ENCODE measurements around the gene KRTAP10-1.

KRTAP10-1 gene

DNA sequence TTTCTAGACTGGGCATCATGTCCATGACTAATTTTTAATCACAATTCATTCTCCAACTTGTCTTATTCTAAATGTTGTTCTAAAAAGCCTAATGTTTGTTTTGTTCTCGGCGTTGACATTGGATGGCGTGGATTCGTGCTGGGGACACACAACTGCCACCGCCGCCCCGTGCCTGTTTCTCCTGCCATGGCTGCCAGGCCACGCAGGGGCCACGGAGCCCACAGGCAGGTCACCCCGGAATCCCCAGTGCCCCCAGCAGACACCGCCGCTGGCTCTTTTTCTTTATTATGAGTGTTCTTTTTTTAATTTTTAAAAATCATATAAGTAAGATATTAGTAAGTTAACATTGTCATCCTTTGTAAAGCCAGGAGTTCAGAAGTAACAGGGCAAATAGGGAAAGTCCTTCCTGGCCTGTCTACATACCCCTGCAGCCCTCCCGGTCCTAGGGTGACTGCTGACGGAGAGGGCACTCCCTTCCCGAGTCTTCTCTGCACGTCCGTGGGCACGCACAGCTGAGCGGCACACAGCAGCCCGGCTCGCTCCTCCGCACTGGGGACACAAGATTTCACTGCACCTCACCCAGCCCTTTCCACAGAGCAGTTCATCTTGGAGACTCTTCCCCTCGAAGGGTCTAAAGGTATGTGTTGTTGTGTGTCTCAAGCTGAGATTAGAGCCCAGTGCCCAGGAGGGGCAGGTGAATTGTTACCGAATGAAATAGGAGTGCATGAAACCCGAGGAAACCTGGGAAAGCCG is 32.1 kb downstream of the KRTAP10-1 start:
- in situ Hi-C loops (cut with HindIII; ENCODE audit: low sequenced_read_pairs), result loop anchor here (10.0 kb wide), 1 partner anchor 277 kb away; no protein-coding TSS in a partner anchor

DNA sequence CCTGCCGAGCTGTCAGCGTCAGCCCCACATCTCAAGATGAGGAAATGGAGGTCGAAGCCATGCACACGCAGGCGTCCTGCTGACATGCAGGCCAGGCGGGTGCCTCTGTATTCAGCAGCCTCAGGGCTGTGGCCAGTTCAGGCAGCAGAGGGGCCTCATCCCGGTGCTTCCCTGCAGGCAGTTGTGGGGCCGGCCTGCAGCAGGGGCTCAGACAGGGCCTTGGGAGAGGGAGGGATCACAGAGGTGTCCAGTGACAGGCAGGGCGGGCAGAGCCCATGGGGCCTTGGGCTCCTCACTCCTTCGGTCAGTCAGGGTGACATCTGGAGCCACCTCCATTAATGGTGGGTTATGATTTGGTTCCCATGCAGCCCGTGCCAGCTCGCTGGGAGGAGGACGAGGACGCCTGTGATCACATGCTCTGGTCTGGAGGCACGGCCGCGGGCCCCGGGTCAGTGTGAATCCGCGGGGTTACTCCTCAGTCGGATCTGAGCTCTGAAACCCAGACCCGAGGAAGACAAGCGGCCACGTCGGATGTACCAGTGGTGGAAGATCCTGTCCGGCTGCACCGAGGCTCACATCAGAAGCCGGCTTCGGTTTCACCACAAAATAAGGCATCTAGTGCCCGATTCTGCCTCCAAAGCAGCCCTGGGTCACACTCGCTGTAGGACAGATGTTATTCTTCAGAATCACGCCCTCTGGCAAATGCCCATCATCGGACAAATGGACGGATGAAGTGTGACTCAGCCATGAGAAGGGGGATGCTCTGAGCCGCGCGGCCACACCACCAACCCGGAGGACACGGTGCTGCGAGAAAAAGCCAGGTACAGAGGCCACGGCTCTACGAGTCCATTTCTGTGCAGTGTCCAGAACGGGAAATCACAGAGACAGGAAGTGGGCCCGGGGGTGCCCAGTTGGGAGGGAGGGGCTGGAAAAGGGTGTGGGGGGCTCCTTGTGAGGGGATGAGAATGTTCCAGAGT is 33.4 kb downstream of the KRTAP10-1 start:
- in situ Hi-C loops (cut with HindIII; ENCODE audit: low sequenced_read_pairs), result loop anchor here (10.0 kb wide), 1 partner anchor 278 kb away; no protein-coding TSS in a partner anchor

DNA sequence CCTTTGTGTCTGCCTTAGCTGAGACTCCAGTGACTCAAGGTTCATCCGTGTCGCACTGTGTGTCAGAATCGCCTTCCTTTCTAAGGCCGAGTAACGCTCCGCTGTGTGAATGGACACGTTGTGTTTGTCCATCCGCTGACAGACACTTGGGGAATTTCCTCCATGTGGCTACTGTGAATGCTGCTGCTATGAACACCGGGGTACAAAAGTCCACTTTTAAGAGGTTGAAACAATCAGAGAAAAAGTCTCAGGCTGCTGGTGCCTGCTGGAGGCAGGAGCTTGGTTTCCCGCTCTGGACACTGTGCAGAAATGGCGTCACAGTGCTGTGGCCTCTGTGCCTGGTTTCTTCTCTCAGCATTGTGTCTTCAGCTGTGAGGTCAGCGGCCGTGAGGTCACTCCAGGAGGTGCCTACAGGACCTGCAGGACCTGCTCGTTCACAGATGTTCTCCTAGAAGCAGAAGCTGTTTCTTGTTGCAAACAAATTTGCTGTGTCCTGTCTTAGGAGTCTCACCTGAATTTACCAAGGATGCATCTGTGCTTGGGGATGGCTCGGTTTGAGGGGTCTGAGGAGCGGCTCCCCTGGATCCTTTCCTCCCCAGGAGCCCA is 34.2 kb downstream of the KRTAP10-1 start:
- in situ Hi-C loops (cut with HindIII; ENCODE audit: low sequenced_read_pairs), result loop anchor here (10.0 kb wide), 1 partner anchor 279 kb away; no protein-coding TSS in a partner anchor

GRCh38 chr21:44503901-44504399 is 36.0 kb downstream of the KRTAP10-1 start:
- in situ Hi-C loops (cut with HindIII; ENCODE audit: low sequenced_read_pairs), result loop anchor here (10.0 kb wide), 1 partner anchor 281 kb away; no protein-coding TSS in a partner anchor

DNA sequence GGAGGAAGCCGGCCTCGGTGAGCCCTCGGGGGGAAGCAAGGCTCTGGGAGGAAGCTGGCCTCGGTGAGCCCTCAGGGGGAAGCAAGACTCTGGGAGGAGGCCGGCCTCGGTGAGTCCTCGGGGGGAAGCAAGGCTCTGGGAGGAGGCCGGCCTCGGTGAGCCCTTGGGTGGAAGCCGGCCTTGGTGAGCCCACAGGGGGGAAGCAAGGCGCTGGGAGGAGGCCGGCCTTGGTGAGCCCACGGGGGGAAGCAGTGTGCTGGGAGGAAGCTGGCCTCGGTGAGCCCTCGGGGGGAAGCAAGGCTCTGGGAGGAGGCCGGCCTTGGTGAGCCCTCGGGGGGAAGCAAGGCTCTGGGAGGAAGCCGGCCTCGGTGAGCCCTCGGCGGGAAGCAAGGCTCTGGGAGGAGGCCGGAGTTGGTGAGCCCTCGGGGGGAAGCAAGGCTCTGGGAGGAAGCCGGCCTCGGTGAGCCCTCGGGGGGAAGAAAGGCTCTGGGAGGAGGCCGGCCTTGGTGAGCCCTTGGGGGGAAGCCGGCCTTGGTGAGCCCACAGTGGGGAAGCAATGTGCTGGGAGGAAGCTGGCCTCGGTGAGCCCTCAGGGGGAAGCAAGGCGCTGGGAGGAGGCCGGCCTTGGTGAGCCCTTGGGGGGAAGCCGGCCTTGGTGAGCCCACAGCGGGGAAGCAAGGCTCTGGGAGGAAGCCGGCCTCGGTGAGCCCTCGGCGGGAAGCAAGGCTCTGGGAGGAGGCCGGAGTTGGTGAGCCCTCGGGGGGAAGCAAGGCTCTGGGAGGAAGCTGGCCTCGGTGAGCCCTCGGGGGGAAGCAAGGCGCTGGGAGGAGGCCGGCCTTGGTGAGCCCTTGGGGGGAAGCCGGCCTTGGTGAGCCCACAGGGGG is 36.7 kb downstream of the KRTAP10-1 start:
- in situ Hi-C loops (cut with HindIII; ENCODE audit: low sequenced_read_pairs), result loop anchor here (10.0 kb wide), 1 partner anchor 282 kb away; no protein-coding TSS in a partner anchor

- in situ Hi-C loops (cut with HindIII; ENCODE audit: low sequenced_read_pairs), result loop anchor here (10.0 kb wide), 1 partner anchor 282 kb away; no protein-coding TSS in a partner anchor
These were observed 37.6 kb downstream of the KRTAP10-1 start for GRCh38 chr21:44502171-44502958.

DNA sequence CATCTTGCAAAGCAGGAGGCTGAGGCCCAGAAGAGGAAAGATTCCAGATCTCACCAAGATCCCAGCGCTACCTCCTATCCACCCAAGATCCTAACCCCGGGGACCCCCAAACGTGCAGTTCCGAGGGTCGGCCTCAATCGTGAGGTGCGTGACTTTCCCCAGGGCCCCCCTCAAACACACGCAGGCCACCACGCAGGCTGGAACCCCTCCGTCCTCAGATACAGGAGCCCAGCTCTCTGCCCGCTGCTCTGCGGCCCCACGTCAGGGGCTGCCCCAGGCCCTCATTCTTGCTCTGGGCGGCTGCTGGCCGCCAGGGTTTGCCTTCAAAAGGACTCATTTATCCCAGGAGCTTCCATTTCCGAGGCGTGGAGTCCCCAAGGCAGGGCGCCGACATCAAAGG is 39.9 kb downstream of the KRTAP10-1 start:
- in situ Hi-C loops (cut with HindIII; ENCODE audit: low sequenced_read_pairs), result loop anchor here (10.0 kb wide), 1 partner anchor 285 kb away; no protein-coding TSS in a partner anchor

GRCh38 chr21:44499631-44500030 is 40.4 kb downstream of the KRTAP10-1 start:
- in situ Hi-C loops (cut with HindIII; ENCODE audit: low sequenced_read_pairs), result loop anchor here (10.0 to 25.0 kb wide), 2 partner anchors 112 to 285 kb away; no protein-coding TSS in a partner anchor

DNA sequence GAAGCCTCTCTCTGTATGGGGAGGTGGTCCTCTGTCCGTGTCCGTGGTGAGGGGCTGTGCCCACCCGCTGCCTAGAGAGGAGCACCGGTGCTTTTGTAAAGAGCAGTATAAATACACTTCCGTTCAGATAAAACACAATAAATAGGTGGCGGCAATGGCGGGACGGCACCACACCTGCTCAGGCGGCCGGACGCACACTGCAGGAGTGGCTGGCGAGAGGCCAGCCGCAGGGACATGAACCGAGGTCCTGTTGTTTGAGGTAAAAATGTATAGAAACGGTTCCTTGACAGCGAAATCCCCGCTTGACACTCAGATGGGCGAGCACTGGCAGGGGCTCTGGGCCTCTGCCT is 40.8 kb downstream of the KRTAP10-1 start:
- in situ Hi-C loops (cut with HindIII; ENCODE audit: low sequenced_read_pairs), result loop anchor here (25.0 kb wide), 1 partner anchor 112 kb away; no protein-coding TSS in a partner anchor

DNA sequence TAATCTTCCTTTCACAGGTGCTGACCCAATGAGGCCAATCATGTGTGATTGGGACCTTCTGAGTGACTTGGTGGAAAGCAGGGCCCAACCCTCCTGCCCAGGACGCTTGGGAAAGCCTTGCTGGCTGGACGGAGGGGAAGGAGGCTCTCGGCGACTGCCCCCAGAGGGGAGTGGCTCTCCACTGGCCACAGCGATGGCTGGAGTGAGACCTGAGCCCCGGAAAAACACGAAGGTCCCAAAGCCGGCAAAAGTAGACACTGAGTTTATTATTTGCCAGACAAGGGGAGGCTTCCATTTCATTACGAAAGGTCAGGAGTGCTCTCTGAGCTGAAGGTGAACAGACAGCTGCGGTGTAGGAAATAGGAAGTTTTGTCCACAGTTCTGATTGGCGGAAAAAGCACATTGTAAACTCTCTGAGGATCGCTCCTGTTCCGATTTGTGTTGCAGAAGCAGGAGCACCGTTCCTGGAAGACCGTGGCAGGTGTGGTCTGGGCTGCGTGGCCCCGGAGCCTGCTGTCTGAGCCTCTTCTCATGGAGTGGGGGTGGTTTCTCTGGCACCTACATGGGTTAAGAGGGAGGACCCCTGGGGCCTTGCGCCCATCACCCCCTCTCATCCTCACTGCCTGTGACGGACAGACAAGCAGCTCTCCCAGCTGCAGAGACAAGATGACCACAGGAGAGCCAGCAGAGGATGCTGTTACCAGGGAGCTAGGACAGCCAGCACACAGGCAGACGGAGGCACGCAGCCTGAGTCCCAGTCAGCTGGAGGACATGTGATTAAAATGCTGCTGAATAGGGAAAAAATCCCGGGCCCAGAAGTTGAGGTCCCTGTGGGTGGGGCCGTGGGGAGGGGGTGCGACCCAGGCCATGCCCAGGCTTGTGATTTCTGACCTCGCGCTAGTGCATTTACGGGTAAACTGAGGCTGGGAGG is 41.5 kb downstream of the KRTAP10-1 start:
- in situ Hi-C loops (cut with HindIII; ENCODE audit: low sequenced_read_pairs), result loop anchor here (25.0 kb wide), 1 partner anchor 111 kb away; no protein-coding TSS in a partner anchor

DNA sequence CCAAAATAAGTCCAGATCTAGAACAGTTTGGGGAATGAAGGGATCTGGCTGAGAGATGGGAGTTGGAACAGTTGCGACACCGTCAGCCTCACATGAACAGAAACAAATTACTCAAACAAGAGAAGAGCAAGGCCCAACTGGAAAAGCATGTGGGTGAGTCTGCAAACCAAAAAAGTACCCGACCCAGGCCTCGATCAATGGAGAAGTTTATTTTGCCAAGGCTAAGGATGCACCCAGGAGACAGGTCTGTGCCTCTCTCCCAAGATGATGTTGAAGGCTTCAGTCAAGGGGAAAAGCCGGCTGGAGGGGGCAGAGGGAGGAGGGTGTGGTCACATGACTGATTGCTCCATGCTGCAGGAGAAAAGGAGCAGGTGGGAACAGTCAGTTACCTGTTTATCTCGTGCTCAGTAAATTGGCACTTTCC is 42.3 kb downstream of the KRTAP10-1 start:
- in situ Hi-C loops (cut with HindIII; ENCODE audit: low sequenced_read_pairs), result loop anchor here (25.0 kb wide), 1 partner anchor 110 kb away; no protein-coding TSS in a partner anchor

DNA sequence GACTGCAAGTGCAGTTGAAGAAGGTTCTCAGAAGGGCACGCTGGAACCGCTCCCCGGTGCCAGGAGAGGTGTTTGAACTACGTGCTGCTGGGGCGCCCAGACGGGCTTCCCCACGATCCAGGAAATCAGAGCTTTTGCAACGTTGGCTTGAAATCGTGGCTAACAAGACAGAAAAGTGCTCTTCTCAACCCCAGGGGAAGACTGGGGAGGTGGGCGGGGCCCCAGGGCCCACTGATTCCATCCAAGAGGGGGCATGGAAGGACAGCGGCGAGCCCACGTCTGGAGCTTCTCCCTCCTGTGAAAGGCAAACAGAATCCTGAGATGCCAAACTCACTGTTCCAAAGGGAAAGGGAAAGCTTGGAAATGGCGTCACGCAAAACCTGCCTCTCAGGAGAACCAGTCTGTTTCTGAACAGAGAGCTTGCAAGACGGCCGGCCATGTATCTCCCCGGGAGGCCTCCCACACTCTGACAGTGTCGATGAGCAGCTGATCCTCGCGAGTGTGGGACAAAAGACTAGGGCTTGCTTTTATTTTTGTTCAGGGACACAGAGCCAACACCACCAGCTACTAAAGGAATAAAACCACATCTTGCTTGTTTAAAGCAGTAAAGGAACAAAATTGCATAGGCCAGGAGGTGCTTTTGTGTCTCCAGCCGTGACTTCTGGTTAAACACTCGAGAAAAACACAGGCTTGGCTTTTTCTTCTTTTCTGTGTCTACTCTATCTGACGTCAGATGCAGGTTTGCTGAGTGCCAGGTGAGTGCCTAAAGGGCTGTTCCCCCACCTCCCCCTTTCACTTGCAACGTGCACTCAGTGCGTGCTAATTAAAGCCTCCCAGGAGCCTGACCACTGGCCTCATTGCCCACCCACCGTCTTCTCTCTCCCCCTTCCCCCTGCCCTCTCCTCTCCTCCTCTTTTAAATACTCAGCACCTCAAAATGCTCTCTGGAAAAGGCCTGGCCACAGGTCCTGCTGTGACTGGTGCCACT is 43.1 kb downstream of the KRTAP10-1 start:
- in situ Hi-C loops (cut with HindIII; ENCODE audit: low sequenced_read_pairs), result loop anchor here (25.0 kb wide), 1 partner anchor 110 kb away; no protein-coding TSS in a partner anchor

GRCh38 chr21:44495611-44496563 is 44.1 kb downstream of the KRTAP10-1 start:
- in situ Hi-C loops (cut with HindIII; ENCODE audit: low sequenced_read_pairs), result loop anchor here (25.0 kb wide), 1 partner anchor 109 kb away; no protein-coding TSS in a partner anchor

- in situ Hi-C loops (cut with HindIII; ENCODE audit: low sequenced_read_pairs), result loop anchor here (25.0 kb wide), 1 partner anchor 108 kb away; no protein-coding TSS in a partner anchor
These were observed 45.0 kb downstream of the KRTAP10-1 start for GRCh38 chr21:44494956-44495355.

- in situ Hi-C loops (cut with HindIII; ENCODE audit: low sequenced_read_pairs), result loop anchor here (25.0 kb wide), 1 partner anchor 107 kb away; no protein-coding TSS in a partner anchor
These were observed 45.6 kb downstream of the KRTAP10-1 start for GRCh38 chr21:44494418-44494817.
